GM19324 (cell line): ENCODE data around the gene IRX4.
"Not testable (repeated sequence)": the region's sequence is repeated elsewhere in the genome, so short reads cannot be mapped to it uniquely, and the experiment has no call there.

Source experiments
- ATAC-seq: cut with Tn5 transposase; IDR thresholded peaks from one replicate; pipeline ENCODE4 v1.9.1; 2021; ENCODE audit warnings: mild to moderate bottlenecking, moderate library complexity; ENCODE audit not compliant: unreplicated experiment, low FRiP score

IRX4 gene

GRCh38 chr5:1879292-1880263, 3.1 kb downstream of the IRX4 start:
- ATAC-seq, result no peak

GRCh38 chr5:1878050-1878849, 4.5 kb downstream of the IRX4 start:
- ATAC-seq, result no peak

GRCh38 chr5:1877103-1878049, 5.3 kb downstream of the IRX4 start:
- no peak for ATAC-seq

GRCh38 chr5:1876660-1877064, 6.1 kb downstream of the IRX4 start:
- ATAC-seq, result no peak

- no peak for ATAC-seq
Measured at GRCh38 chr5:1875843-1876659, 6.7 kb downstream of the IRX4 start.

- ATAC-seq, result no peak
Measured at GRCh38 chr5:1875281-1875842, 7.4 kb downstream of the IRX4 start.

- ATAC-seq, result no peak
Measured at GRCh38 chr5:1874771-1875220, 7.9 kb downstream of the IRX4 start.

GRCh38 chr5:1874348-1874747, 8.4 kb downstream of the IRX4 start:
- no peak for ATAC-seq

- no peak for ATAC-seq
Measured at GRCh38 chr5:1873243-1873959, 9.3 kb downstream of the IRX4 start.

GRCh38 chr5:1871441-1871840, 11.3 kb downstream of the IRX4 start:
- ATAC-seq, result no peak

- ATAC-seq, result not testable (repeated sequence)
Measured at GRCh38 chr5:1870435-1871272, 12.1 kb downstream of the IRX4 start.

- no peak for ATAC-seq
Measured at GRCh38 chr5:1868886-1869475, 13.7 kb downstream of the IRX4 start.

- ATAC-seq, result no peak
Measured at GRCh38 chr5:1867815-1868143, 14.9 kb downstream of the IRX4 start.

GRCh38 chr5:1867114-1867814, 15.5 kb downstream of the IRX4 start:
- no peak for ATAC-seq

GRCh38 chr5:1865948-1866347, 16.8 kb downstream of the IRX4 start:
- no peak for ATAC-seq

GRCh38 chr5:1865486-1865885, 17.2 kb downstream of the IRX4 start:
- ATAC-seq, result no peak
